ENCODE data around the gene POLA1.
A peak's percentile ranks its signal among the peaks of the same experiment; 100 is the strongest.

POLA1 gene

DNA sequence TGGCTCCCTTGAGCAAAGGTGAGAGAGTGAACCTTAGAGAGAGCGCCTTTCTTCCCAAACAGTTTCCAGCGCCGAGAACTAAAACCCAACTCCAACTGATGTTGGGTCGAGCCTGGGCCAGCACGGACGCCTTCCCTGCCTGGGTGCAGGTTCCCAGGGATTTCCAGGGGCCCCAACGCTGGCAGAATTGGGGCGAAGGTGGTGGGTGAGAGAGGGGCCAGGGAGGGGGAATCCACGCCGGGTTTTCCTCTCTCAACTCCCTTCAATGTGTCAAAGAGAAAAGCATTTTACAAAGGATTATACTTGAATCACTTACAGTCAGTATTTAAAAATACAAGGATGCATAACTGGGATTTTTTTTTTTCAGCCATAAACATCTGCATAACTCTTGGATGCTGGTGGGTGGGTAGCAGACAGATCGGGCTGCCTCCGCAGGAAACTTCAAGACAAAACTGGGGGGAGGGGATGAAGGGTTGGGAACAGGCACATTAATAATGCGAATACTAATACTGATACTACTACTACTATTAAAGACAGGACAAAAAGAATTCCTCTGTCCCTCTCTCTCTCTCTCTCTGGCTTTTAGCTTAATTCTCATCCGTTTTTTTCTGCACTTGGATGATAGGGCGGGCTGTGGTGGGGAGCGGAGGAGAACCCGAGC, 323.4 kb downstream of the POLA1 start:
- no peak for DNase-seq (ENCODE audit: extremely low read depth, low read depth)
- TF ChIP-seq, protein P1, sequence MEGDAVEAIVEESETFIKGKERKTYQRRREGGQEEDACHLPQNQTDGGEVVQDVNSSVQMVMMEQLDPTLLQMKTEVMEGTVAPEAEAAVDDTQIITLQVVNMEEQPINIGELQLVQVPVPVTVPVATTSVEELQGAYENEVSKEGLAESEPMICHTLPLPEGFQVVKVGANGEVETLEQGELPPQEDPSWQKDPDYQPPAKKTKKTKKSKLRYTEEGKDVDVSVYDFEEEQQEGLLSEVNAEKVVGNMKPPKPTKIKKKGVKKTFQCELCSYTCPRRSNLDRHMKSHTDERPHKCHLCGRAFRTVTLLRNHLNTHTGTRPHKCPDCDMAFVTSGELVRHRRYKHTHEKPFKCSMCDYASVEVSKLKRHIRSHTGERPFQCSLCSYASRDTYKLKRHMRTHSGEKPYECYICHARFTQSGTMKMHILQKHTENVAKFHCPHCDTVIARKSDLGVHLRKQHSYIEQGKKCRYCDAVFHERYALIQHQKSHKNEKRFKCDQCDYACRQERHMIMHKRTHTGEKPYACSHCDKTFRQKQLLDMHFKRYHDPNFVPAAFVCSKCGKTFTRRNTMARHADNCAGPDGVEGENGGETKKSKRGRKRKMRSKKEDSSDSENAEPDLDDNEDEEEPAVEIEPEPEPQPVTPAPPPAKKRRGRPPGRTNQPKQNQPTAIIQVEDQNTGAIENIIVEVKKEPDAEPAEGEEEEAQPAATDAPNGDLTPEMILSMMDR (IDR thresholded peaks at IDR 0.05; ENCODE audit: low read depth, low read length): no peak

GRCh38 chrX:25017667-25018247, 324.0 kb downstream of the POLA1 start:
- TF ChIP-seq, protein P1 (IDR thresholded peaks at IDR 0.05; ENCODE audit: low read depth, low read length): no peak
- no peak for DNase-seq (ENCODE audit: extremely low read depth, low read depth)

- no peak for DNase-seq (ENCODE audit: extremely low read depth, low read depth)
- TF ChIP-seq, protein P1 (IDR thresholded peaks at IDR 0.05; ENCODE audit: low read depth, low read length): no peak
These were observed 325.0 kb downstream of the POLA1 start for GRCh38 chrX:25018682-25019081.

- DNase-seq (ENCODE audit: extremely low read depth, low read depth): no peak
These were observed 326.1 kb downstream of the POLA1 start for GRCh38 chrX:25019707-25020390.

DNA sequence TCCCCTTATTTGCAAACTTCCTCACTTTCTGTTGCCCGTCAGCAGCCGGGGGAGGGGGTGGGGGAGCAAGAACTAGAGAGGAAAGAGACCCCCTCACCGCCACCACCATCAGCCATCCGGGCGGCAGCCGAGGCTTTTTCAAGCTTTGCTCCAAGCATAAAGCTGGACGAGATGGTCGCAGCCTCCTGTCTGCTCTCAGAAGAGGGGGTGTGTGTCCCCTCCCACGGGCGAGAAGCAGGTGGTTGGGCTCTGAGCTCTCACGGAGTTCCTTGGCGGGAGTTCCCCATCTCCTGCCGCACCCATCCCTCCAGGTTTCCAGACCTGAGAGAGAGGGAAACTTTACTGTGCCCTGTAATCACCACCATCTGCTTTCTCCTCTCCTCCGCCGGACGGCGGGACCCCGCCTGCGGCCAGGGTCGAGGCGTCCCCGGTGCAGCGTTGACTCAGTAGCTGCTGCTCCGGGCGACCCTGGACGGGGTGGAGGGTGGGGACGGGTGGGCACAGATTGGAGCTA, 326.7 kb downstream of the POLA1 start:
- TF ChIP-seq, protein P1 (IDR thresholded peaks at IDR 0.05; ENCODE audit: low read depth, low read length): no peak
- DNase-seq (ENCODE audit: extremely low read depth, low read depth): no peak

More at GRCh38 chrX:25019707-25020390, 326.1 kb downstream of the POLA1 start:
- TF ChIP-seq, protein P1 (IDR thresholded peaks at IDR 0.05; ENCODE audit: low read depth, low read length): no peak

DNA sequence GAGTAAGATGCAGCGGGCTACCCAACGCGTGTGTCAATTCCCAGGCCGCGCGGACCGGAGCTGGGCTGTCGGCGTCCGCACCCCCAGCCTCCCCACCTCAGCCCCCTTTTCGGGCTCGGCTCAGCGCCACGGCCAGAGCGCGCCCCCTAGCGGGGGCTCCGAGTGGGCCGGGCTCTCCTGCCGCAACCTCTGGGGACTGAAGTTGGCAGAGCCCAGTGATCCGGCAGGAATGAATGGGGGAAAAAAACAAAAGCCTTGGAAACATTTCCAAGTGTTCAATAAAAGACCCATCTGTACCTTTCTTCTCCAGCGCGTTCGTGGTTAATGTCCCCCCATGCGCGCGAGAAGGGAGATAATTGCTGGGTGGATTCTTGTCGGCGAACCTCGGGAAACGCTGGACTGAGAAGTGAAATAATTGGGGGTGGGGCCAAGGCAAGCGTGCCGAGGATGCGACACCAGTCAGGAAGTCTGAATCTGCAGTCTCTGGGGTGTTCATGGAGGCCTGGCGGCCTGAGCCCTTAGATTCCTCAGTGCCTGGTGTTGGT, 327.3 kb downstream of the POLA1 start:
- DNase-seq (ENCODE audit: extremely low read depth, low read depth): no peak
- TF ChIP-seq, protein P1 (IDR thresholded peaks at IDR 0.05; ENCODE audit: low read depth, low read length): peak; percentile 34

Measured in AG09319 (cell line).